HG03039 (cell line): ENCODE measurements around the gene BCAS3.
"Not testable (repeated sequence)": the region's sequence is repeated elsewhere in the genome, so short reads cannot be mapped to it uniquely, and the experiment has no call there.

Experiments used
- ATAC-seq: cut with Tn5 transposase; IDR thresholded peaks from one replicate; pipeline ENCODE4 v1.9.1; 2021; ENCODE audit warnings: mild to moderate bottlenecking, moderate library complexity; ENCODE audit not compliant: unreplicated experiment

Gene BCAS3

GRCh38 chr17:60782742-60783141 lies 105.1 kb downstream of the BCAS3 start:
- ATAC-seq, result no peak

DNA sequence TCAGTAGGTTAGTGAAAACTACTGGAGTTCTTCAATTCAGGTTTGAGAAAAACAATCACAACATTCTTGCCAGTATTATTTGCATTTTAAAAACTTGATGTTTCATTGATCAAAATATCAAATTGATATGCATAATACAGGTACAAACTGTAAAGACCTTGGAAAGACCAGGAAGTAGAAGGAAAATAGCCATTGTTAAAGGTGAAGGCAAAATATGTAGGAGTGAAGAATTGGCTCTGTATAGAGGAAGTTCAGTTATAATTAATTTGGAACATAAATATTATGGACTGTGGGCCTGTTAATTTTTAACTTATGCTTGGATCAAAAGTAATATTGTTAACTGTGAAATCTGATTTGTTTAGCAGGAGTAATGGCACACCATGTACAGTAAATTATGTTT lies 112.6 kb downstream of the BCAS3 start:
- no peak for ATAC-seq

DNA sequence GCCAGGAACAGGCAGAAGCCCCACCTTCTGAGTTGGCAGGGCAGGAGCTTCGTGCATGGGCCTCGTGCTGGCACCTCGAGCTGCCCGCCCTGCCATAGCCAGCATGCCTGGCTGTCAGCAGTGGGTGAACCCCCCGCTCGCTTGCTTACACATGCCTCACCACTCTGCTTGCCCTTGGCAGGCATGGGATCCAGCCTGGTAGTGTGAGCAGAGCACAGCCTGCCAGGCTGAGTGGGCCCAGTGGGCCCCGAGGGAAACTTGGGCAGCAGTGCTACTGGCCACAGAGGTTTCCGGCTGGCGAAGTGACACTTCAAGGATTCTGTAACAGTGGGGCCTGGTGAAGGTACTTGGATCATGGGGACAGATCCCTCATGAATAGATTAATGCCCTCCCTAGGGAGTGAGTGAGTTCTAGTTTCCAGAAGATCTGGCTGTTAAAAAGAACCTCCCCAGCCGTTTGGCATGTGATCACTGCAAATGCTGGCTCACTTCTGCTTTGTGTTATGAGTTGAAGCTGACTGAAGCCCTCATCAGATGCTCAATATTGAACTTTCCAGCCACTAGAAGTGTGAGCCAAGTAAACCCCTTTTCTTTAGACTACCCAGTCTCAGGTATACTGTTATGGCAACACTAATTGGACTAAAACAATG lies 114.7 kb downstream of the BCAS3 start:
- ATAC-seq, result no peak

DNA sequence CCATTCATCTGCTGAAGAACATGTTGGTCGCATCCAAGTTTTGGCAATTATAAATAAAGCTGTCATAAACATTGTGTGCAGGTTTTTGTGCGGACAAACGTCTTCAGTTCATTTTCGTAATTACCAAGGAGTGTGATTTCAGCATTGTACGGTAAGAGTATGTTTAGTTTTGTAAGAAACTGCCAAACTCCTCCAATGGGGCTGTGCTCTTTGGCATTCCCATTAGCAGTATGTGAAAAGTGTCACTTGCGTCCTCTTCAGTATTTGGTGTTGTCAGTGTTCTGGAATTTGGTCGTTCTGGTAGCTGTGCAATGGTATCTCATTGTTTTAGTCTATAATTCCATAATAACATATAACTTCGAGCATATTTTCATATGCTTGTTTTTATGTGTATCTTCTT lies 120.9 kb downstream of the BCAS3 start:
- no peak for ATAC-seq

- ATAC-seq, result no peak
Observed at GRCh38 chr17:60802377-60802776, 124.7 kb downstream of the BCAS3 start.

DNA sequence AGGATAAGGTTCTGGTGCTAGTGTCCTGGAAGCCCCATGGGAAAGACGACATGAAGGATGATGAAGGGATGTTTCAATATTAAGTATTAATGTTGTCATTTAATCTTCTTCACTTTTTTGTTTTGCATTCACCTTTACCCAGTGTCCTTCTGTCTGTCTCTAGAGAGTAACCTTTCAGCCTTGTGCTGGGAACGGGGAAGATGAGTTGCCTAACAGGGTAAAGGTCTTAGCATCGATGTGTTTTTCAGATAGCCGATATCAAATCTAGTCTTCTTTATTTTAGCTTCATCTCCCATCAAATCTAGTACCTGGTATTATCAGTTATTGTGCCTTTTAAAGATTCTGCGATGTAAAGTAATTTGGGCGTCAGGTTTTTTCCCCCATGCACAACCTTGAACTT lies 125.4 kb downstream of the BCAS3 start:
- no peak for ATAC-seq

DNA sequence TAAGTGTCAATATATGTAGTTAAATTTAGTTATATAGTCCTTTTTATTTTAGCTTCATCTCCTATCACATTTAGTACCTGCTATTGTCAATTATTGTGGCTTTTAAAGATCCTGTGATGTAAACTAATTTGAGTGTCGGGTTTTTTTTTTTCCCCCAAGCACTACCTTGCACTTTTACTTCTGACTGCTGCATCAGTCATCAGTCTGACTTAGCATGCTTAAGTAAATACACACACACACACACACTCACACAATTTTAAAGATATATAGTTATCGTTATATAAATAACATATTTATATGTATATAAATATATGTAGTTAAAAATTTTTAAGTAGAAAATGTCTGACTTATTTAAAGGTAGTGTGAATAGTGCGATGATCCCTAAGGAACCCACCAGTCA lies 127.2 kb downstream of the BCAS3 start:
- ATAC-seq, result no peak

DNA sequence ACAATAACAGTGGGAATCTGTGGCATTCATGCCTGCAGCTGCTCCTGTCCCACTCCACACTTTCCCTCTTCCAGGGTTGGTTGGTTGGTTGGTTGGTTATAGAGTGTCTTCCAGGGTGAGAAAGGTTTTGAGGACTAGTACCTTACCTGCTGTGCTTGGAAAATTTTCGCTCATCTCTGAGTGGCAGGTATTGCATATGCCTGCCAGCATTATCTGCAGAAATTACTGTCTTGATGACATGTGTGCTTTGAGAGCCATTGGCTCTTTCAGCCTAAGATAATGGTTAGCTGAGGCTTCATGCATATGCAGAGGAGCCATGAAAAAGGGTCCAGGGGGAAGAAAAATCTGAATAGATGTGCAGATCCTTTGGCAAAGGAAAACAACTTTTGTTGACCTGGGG lies 131.8 kb downstream of the BCAS3 start:
- no peak for ATAC-seq

DNA sequence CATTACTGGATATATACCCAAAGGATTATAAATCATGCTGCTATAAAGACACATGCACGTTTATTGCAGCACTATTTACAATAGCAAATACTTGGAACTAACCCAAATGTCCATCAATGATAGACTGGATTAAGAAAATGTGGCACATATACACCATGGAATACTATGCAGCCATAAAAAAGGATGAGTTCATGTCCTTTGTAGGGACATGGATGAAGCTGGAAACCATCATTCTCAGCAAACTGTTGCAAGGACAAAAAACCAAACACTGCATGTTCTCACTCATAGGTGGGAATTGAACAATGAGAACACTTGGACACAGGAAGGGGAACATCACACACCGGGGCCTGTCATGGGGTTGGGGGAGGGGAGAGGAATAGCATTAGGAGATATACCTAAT lies 137.3 kb downstream of the BCAS3 start:
- ATAC-seq, result not testable (repeated sequence)

DNA sequence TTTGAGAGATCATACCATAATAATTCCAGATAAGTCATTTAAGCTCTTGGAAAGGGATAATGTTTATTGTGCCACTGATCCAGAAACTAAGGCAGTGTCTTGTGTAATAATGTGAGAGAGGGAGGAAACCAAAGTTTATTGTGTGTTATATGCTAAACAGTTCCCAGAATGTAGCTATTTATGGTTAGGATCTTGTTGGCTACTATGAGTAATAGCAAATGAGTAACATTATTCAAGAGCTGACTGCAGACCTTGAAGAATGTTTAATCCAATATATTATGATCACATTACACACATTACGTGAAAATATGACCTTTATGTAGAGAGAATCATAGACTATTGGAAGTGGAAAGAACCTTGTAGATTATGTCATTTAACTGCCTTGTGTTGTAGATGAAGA lies 139.5 kb downstream of the BCAS3 start:
- ATAC-seq, result no peak

DNA sequence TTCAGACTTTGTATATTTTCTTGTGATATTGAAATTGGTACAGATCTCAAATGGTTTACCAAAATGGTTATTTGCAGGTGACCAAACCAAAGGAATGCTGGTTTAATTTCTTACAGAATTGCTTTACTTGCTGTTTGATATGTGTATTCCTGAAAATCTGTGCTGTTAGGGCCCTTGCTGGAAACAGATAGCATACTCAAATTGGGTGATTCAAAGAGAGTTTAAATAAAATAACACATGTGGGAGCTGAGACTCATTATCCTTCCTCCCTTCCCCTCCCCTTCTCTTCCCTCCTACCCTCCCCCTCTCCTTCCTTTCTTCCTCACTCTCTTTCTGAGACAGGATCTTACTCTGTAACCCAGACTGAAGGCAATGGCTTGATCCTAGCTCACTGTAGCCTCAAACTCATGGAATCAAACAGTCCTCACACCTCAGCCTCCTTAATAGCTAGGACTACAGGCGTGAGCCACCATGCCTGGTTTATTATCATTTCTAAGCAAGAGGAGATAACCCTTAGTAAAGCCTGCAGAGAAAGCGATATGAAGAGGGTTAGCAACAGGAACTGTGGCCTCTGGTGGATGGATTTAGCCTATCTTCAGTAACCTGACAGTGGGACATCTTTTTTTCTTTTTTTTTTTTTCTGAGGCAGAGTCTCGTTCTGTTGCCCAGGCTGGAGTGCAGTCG lies 141.9 kb downstream of the BCAS3 start:
- no peak for ATAC-seq

GRCh38 chr17:60823515-60823914 lies 145.9 kb downstream of the BCAS3 start:
- ATAC-seq, result no peak

- ATAC-seq, result no peak
Observed at GRCh38 chr17:60825351-60825750, 147.7 kb downstream of the BCAS3 start.

DNA sequence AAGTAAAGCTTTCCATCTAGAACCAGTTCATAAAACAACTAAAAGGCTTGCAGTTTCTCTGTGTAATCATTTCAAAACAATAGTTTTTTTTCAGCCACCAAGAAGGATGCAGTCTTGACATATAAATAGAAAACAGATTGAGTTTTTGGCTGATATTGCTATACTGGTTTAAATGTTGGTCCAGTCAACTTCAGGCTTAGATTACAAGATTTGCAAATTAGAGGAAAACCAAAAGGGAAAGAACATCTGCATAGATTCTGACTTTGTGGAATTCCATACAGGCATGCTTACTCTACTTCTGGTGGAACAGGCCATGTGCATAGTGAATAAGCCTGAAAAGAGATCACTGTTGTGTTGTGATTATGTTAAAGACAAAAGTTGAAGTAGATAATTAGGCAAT lies 150.3 kb downstream of the BCAS3 start:
- ATAC-seq, result no peak

GRCh38 chr17:60832151-60832585 lies 154.5 kb downstream of the BCAS3 start:
- no peak for ATAC-seq

GRCh38 chr17:60832631-60833030 lies 155.0 kb downstream of the BCAS3 start:
- no peak for ATAC-seq

- no peak for ATAC-seq
Observed at GRCh38 chr17:60840456-60840855, 162.8 kb downstream of the BCAS3 start.

DNA sequence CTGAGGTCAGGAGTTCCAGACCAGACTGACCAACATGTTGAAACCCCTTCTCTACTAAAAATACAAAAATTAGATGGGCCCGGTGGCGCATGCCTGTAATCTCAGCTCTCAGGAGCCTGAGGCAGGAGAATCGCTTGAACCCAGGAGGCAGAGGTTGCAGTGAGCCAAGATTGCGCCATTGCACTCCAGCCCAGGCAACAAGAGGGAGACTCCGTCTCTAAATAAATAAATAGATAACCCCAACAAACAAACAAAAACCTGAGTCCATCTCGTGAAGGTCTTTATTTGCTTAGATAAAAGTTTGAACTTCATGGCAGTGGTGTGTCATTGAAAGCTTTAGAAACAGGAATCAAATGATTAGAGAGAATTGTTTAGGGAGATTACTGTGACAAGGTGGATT lies 167.4 kb downstream of the BCAS3 start:
- no peak for ATAC-seq

- no peak for ATAC-seq
Observed at GRCh38 chr17:60846175-60846574, 168.5 kb downstream of the BCAS3 start.

DNA sequence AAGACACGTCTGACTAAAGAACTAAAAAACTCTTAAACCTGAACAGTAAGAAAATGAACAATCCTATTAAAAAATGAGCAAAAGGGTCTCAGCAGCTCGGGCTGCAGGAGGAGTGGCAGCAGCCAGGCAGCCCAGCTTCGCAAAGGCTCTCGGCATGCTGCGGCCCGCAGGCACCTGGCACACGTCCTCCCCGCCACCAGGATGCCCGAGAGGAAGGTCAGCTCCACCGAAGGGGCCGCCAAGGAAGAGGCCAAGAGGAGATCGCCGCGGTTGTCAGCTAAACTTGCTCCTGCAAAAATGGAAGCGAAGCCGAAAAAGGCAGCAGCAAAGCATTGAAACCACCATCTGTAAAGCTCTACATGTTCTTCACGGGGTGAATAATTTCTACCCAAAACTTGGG lies 173.5 kb downstream of the BCAS3 start:
- ATAC-seq, result no peak

- ATAC-seq, result no peak
Observed at GRCh38 chr17:60857556-60858080, 180.0 kb downstream of the BCAS3 start.

- no peak for ATAC-seq
Observed at GRCh38 chr17:60862482-60862881, 184.8 kb downstream of the BCAS3 start.
